GM12864 (cell line): ENCODE data around the gene KCNJ5.

ENCODE experiments used
- DNase-seq: peaks from one replicate; pipeline ENCODE4 v3.0.0-alpha.2; 2011; ENCODE audit warnings: low read depth
- H3K4me3 ChIP-seq: 2 replicates; pipeline ENCODE4 v1.5.1; 2011; ENCODE audit warnings: mild to moderate bottlenecking, low read depth, low read length, control low read depth
- TF ChIP-seq, protein P1 (sequence below): IDR thresholded peaks from 2 replicates; pipeline ENCODE4 v1.5.1; 2011; ENCODE audit warnings: low read depth, mild to moderate bottlenecking, moderate library complexity, low read length, control low read depth, inconsistent platforms; ENCODE audit errors: missing control alignments

Gene KCNJ5

GRCh38 chr11:128901653-128902514, 10.7 kb downstream of the KCNJ5 start:
- TF ChIP-seq, protein P1, sequence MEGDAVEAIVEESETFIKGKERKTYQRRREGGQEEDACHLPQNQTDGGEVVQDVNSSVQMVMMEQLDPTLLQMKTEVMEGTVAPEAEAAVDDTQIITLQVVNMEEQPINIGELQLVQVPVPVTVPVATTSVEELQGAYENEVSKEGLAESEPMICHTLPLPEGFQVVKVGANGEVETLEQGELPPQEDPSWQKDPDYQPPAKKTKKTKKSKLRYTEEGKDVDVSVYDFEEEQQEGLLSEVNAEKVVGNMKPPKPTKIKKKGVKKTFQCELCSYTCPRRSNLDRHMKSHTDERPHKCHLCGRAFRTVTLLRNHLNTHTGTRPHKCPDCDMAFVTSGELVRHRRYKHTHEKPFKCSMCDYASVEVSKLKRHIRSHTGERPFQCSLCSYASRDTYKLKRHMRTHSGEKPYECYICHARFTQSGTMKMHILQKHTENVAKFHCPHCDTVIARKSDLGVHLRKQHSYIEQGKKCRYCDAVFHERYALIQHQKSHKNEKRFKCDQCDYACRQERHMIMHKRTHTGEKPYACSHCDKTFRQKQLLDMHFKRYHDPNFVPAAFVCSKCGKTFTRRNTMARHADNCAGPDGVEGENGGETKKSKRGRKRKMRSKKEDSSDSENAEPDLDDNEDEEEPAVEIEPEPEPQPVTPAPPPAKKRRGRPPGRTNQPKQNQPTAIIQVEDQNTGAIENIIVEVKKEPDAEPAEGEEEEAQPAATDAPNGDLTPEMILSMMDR = no peak
- no peak overlapping the region for H3K4me3 ChIP-seq
- no peak for DNase-seq

DNA sequence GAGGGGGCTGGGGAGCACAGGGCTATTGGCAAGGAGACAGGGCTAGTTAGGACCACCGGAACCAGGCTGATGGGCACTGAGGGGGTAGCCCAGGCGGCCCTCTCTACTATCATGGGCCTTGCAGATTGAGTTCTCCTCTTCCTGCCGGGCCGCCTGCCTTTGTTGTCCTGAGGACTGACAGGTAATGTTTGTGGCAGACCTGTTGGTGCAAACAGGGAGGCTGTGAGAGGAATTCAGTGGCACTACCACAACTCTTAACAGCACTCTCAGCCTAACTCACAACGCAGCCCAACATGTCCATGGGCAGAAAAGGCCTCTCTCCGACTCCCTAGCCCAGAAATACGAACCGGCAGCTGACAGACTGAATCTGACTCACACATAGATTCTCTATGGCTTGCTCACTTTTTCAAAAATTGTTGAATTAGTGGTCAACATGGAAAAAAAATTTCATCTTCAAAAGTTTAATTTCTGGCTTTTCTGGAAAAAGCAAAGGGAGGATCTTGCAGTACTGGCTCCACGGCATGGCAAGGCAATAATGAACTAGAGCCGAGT, 11.4 kb downstream of the KCNJ5 start:
- TF ChIP-seq, protein P1 = no peak
- DNase-seq = no peak
- H3K4me3 ChIP-seq = no peak overlapping the region

DNA sequence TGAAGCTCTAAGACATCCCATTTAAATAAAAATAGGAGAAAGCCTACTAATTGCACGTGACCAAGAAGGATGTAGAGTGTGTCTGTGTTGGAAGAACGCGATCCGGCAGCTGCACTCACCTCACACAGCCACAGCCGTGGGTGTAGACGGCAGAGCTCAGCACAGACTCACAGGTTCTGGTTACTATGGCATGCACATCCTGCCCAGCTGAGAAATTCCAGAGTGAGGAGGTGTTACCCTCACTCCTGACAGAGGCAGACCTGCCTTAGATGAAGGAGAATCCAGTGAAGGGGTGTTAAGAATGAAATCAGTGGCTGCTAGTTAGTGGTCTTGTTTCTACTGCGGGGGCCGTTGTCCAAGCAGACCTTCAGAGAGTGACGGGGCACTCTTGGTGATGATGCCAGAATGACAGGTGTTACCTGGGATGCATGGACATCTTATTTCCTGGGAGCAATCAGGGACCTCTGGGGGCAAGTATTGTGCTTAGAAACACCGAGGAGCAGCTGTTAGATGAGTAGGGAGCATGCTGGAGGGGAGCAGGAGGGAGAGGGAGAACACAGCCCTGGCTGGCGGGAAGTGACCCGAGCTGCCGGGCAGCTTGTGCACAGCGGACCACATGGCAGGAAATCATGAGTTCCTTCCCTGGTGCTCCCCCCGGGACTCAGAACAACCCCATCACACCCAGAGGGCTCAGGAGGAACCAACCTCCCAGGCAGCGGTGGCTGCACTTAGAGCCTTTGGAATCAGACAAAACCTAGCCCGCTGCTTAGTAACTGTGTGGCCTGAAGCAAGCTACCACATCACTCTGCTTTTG, 12.3 kb downstream of the KCNJ5 start:
- TF ChIP-seq, protein P1 = no peak
- no peak overlapping the region for H3K4me3 ChIP-seq
- no peak for DNase-seq

DNA sequence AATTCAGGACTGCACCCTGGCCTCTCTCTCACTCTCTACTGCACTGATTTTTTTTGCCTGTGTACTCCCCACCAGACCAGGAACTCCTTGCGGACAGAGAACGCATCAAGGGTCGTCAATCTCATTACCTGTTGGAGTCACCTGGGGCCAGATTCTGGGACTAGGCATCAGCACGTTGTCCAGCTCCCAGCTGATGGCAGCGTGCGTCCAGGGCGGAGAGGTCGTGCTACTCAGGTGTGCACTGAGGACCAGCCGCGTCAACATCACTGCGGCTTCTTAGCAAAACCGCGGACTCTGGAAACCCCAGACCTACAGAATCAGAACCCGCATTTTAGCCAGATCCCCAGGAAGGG, 13.1 kb downstream of the KCNJ5 start:
- no peak for DNase-seq
- TF ChIP-seq, protein P1 = no peak
- H3K4me3 ChIP-seq = no peak overlapping the region

DNA sequence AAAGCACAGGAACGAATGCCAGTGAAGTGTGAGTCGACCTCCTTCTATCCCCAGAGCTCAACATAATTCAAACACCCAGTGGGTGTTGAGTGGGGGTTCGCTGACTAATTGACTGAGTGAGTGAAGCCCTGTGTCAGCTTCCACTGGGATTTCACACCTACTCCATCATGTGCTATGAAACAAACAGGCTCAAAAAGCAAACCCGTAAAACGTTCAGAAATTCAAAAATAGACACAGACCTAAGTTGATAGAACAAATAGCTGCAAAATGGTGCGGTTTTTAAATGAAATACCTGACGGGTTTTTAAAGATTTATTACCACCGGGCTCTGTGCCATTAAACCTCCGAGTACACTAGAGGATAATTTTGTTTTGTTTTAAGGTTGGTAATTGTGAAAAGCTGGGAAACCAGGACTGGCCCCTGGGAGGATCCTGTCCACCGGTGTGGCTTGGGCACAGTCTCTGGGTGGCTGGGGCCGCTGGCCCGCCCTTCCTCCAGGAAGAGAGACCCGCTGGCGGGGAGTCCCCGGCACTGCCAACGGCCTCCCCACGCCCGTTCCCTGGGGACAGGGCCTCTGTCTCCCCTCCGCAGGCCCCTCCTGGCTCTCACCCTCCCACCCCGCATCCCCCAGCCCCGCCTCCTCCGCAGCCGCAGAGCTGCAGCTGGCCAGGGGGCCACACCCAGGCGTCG, 13.6 kb downstream of the KCNJ5 start:
- no peak overlapping the region for H3K4me3 ChIP-seq
- TF ChIP-seq, protein P1 = no peak
- DNase-seq = no peak

DNA sequence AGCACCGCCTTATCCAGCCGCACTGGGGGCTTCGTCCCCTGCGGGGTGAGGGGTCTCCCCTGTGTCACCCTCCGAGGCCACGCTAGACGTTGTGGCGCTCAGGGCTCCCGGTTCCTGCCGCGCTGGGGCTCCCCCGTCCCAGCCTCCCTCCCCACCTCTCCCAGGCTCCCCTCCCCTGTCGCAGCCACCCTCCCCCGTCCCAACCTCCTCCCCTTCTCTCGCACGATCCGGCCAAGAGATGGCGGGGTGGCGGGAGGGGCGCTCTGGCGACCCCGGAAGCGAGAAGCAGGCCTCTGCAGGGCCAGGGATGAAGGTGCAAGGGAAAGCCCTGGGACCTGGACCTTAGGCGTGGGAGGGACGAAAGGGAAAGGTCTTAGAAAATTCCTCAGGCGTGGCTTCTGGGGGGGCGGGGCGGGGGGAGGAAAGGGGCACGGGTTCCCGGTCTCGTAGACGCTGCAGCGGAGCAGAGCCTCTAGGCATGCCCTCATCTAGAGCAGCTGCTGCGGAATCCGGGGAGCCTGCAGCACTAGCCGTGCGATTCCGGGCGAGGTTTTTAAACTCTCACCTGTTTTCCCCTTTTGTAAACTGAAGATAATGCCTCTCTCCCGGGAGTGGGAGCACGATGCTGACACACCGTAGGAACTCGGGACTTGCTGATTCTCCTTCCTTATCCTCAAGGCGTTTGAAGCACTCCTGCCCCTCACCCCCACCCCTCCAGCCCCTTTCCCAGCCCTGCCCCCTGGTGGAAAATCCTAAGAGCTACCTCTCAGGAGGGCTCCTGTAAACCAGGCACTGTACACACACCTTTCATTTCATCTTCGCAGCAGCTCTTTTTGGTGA, 14.4 kb downstream of the KCNJ5 start:
- DNase-seq = no peak
- no peak overlapping the region; the same call in 1 of the 2 replicates for H3K4me3 ChIP-seq
- TF ChIP-seq, protein P1 = peak; percentile 39
